Muscle of leg (tissue), 11 donors: ENCODE measurements around the gene PSMF1. TPM values are rescaled to one million over a fixed set of nuclear protein-coding genes. Genes with fewer than 3 reads are reported as not detected.

Experiments used
- DNase-seq: peaks from one replicate; pipeline ENCODE4 v3.0.0; 2013
- H3K27ac ChIP-seq: one replicate; pipeline ENCODE4 v1.5.1; 2013; ENCODE audit warnings: mild to moderate bottlenecking, low read length, control low read depth
- H3K27me3 ChIP-seq: one replicate; pipeline ENCODE4 v1.6.1; 2013; ENCODE audit warnings: low read length; ENCODE audit not compliant: control insufficient read depth, insufficient read depth
- H3K36me3 ChIP-seq: one replicate; pipeline ENCODE4 v1.6.1; 2013; ENCODE audit warnings: low read length; ENCODE audit not compliant: control insufficient read depth, insufficient read depth
- H3K4me1 ChIP-seq: one replicate; pipeline ENCODE4 v1.6.1; 2013; ENCODE audit warnings: low read length; ENCODE audit not compliant: control insufficient read depth, insufficient read depth
- H3K4me3 ChIP-seq: one replicate; pipeline ENCODE4 v1.5.1; 2013; ENCODE audit warnings: low read length, control low read depth
- H3K9me3 ChIP-seq: replicated peaks from 2 replicates; pipeline ENCODE4 v1.6.1; 2013; ENCODE audit warnings: low read depth, low read length; ENCODE audit not compliant: control insufficient read depth
- WGBS: methylation state at CpG from one replicate; pipeline ENCODE4 v1.1.5; 2013; ENCODE audit warnings: missing lambda C conversion rate; ENCODE audit not compliant: insufficient coverage; 5-methylcytosine and 5-hydroxymethylcytosine counted together
- polyA plus RNA-seq, 8 donors: library from polyadenylated mRNA; unstranded; fragments of 120-200 nt; gene quantifications; one replicate each; pipeline versions ENCODE4 v1.2.1 to v1.2.3, GENCODE V29; 2013; ENCODE audit warnings: inconsistent platforms in 1 of 8, low replicate concordance in 1 of 8; ENCODE audit not compliant: insufficient read length in 8 of 8, insufficient read depth in 1 of 8
- total RNA-seq: library from RNA; stranded (reverse); fragments of 120-200 nt; gene quantifications from one replicate; pipeline ENCODE4 v1.2.4, GENCODE V29; 2013

PSMF1 gene
- total and polyA plus RNA-seq, 9 donors = 25.3 to 117 (median 98.9) TPM

GRCh38 chr20:1119524-1119923, 1.1 kb downstream of the PSMF1 start:
- H3K9me3 ChIP-seq = no peaks in the 10 kb centered on the region
- 17% methylated on average over 2 of the region's 3 CpGs for WGBS
- H3K27ac ChIP-seq = no peak overlapping the region
- peaks cover 11% of the 10 kb centered on the region for H3K36me3 ChIP-seq
- H3K4me3 ChIP-seq = peak overlapping the region; percentile 100
- no peak for DNase-seq
- peaks cover 31% of the 10 kb centered on the region for H3K4me1 ChIP-seq
- H3K27me3 ChIP-seq = no peaks in the 10 kb centered on the region

GRCh38 chr20:1121429-1121828, 3.0 kb downstream of the PSMF1 start:
- DNase-seq = no peak
- Histone ChIP-seq H3K9me3 (no peaks in the 10 kb centered on the region), H3K4me1 (peaks cover 31% of the 10 kb centered on the region), H3K36me3 (peaks cover 18% of the 10 kb centered on the region), H3K4me3 (no peak overlapping the region), H3K27me3 (no peaks in the 10 kb centered on the region), H3K27ac (no peak overlapping the region)
- no CpG with 5 or more reads among the region's 1 CpG for WGBS

- H3K27me3 ChIP-seq = no peaks in the 10 kb centered on the region
- no peaks in the 10 kb centered on the region for H3K9me3 ChIP-seq
- peak; percentile 23 for DNase-seq
- 55% methylated on average over 4 of the region's 12 CpGs for WGBS
- peaks cover 31% of the 10 kb centered on the region for H3K4me1 ChIP-seq
- peaks cover 28% of the 10 kb centered on the region for H3K36me3 ChIP-seq
- H3K27ac ChIP-seq = no peak overlapping the region
- H3K4me3 ChIP-seq = no peak overlapping the region
These were observed 4.2 kb downstream of the PSMF1 start for GRCh38 chr20:1122388-1123315.

GRCh38 chr20:1123666-1124065, 5.3 kb downstream of the PSMF1 start:
- H3K4me1 ChIP-seq = peaks cover 28% of the 10 kb centered on the region
- peaks cover 33% of the 10 kb centered on the region for H3K36me3 ChIP-seq
- WGBS = no CpG with 5 or more reads among the region's 3 CpGs
- H3K9me3 ChIP-seq = no peaks in the 10 kb centered on the region
- no peak overlapping the region for H3K27ac ChIP-seq
- no peak overlapping the region for H3K4me3 ChIP-seq
- no peak for DNase-seq
- H3K27me3 ChIP-seq = no peaks in the 10 kb centered on the region

GRCh38 chr20:1124421-1124820, 6.0 kb downstream of the PSMF1 start:
- Histone ChIP-seq H3K36me3 (peaks cover 39% of the 10 kb centered on the region), H3K27me3 (no peaks in the 10 kb centered on the region), H3K9me3 (no peaks in the 10 kb centered on the region), H3K4me3 (no peak overlapping the region), H3K4me1 (peaks cover 22% of the 10 kb centered on the region), H3K27ac (no peak overlapping the region)
- no peak for DNase-seq
- WGBS = no CpG with 5 or more reads among the region's 3 CpGs

- Histone ChIP-seq H3K4me1 (peaks cover 14% of the 10 kb centered on the region), H3K4me3 (no peak overlapping the region), H3K27me3 (no peaks in the 10 kb centered on the region), H3K9me3 (no peaks in the 10 kb centered on the region), H3K36me3 (peaks cover 39% of the 10 kb centered on the region), H3K27ac (no peak overlapping the region)
- no peak for DNase-seq
- 90% methylated on average over 2 of the region's 7 CpGs for WGBS
These were observed 6.9 kb downstream of the PSMF1 start for GRCh38 chr20:1125277-1125676.

- Histone ChIP-seq H3K4me3 (no peak overlapping the region), H3K27me3 (no peaks in the 10 kb centered on the region), H3K27ac (no peak overlapping the region), H3K9me3 (no peaks in the 10 kb centered on the region), H3K4me1 (no peaks in the 10 kb centered on the region), H3K36me3 (peaks cover 50% of the 10 kb centered on the region)
- DNase-seq = no peak
- 60% methylated on average over 1 of the region's 1 CpG for WGBS
These were observed 9.4 kb downstream of the PSMF1 start for GRCh38 chr20:1127840-1128239.

- Histone ChIP-seq H3K27ac (no peak overlapping the region), H3K36me3 (peaks cover 58% of the 10 kb centered on the region)
- 85% methylated on average over 2 of the region's 4 CpGs for WGBS
These were observed 11.8 kb downstream of the PSMF1 start for GRCh38 chr20:1130058-1130694.

GRCh38 chr20:1130847-1131246, 12.4 kb downstream of the PSMF1 start:
- Histone ChIP-seq H3K4me3 (no peak overlapping the region), H3K4me1 (no peaks in the 10 kb centered on the region), H3K36me3 (peaks cover 60% of the 10 kb centered on the region), H3K27me3 (no peaks in the 10 kb centered on the region), H3K27ac (no peak overlapping the region), H3K9me3 (no peaks in the 10 kb centered on the region)
- peak; percentile 44 for DNase-seq
- WGBS = 97% methylated on average over 5 of the region's 5 CpGs

More at GRCh38 chr20:1130058-1130694, 11.8 kb downstream of the PSMF1 start:
- Histone ChIP-seq H3K27me3 (no peaks in the 10 kb centered on the region), H3K4me1 (no peaks in the 10 kb centered on the region), H3K9me3 (no peaks in the 10 kb centered on the region), H3K4me3 (no peak overlapping the region)
- DNase-seq = no peak

GRCh38 chr20:1131354-1131753, 13.0 kb downstream of the PSMF1 start:
- no peaks in the 10 kb centered on the region for H3K27me3 ChIP-seq
- no peak overlapping the region for H3K27ac ChIP-seq
- DNase-seq = no peak
- H3K9me3 ChIP-seq = no peaks in the 10 kb centered on the region
- WGBS = no CpG with 5 or more reads among the region's 3 CpGs
- H3K4me1 ChIP-seq = no peaks in the 10 kb centered on the region
- no peak overlapping the region for H3K4me3 ChIP-seq
- H3K36me3 ChIP-seq = peaks cover 61% of the 10 kb centered on the region
